CD4-positive, alpha-beta memory T cell (primary cell): ENCODE results near the gene KHDC4. TPM values are rescaled to one million over a fixed set of nuclear protein-coding genes. Genes with fewer than 3 reads are reported as not detected.

Experiments used
- CTCF ChIA-PET: fragments of 350-600 bp; sonication (Branson Sonifier 250); formaldehyde crosslinking; loops from one replicate; lab custom pipeline; 2021; ENCODE audit warnings: inconsistent platforms; ENCODE audit not compliant: partially characterized antibody; lab: Charles Lee
- POLR2A ChIA-PET: fragments of 350-600 bp; sonication (Branson Sonifier 250); formaldehyde crosslinking; loops from one replicate; lab custom pipeline; 2021; ENCODE audit not compliant: partially characterized antibody; lab: Charles Lee
- DNase-seq, 5 donors: peaks; one replicate each; pipeline versions ENCODE4 v3.0.0 to v3.0.0-alpha.2; 2020 to 2022; ENCODE audit warnings: mixed read lengths in 1 of 5
- H3K27ac ChIP-seq: one replicate; pipeline ENCODE4 v1.7.0; 2013; ENCODE audit warnings: low read depth, low read length
- H3K27me3 ChIP-seq: 2 replicates; pipeline ENCODE4 v1.7.0; 2013; ENCODE audit warnings: mild to moderate bottlenecking, low read length, moderate library complexity; ENCODE audit not compliant: insufficient read depth
- H3K36me3 ChIP-seq: 2 replicates; pipeline ENCODE4 v1.7.0; 2013; ENCODE audit warnings: mild to moderate bottlenecking, low read length, moderate library complexity; ENCODE audit not compliant: insufficient read depth
- H3K4me1 ChIP-seq: 2 replicates; pipeline ENCODE4 v1.7.0; 2013; ENCODE audit warnings: mild to moderate bottlenecking, low read length, moderate library complexity; ENCODE audit not compliant: insufficient read depth
- H3K4me3 ChIP-seq, 2 donors: one replicate each; pipeline ENCODE4 v1.7.0; 2013; ENCODE audit warnings: low read length in 2 of 2, mild to moderate bottlenecking in 1 of 2
- H3K9me3 ChIP-seq, 2 donors: one replicate each; pipeline ENCODE4 v1.7.0; 2013; ENCODE audit warnings: low read length in 2 of 2, control low read depth in 1 of 2; ENCODE audit not compliant: control insufficient read depth in 1 of 2
- H3K27ac Mint-ChIP-seq, 7 donors: one replicate each; pipeline ENCODE4 v1.8.0; 2020 to 2021; ENCODE audit warnings: mixed read lengths in 7 of 7, mild to moderate bottlenecking in 6 of 7, inconsistent platforms in 3 of 7, moderate library complexity in 3 of 7
- H3K27me3 Mint-ChIP-seq, 2 donors: one replicate each; pipeline ENCODE4 v1.8.0; 2020 to 2021; ENCODE audit warnings: mixed read lengths in 2 of 2
- H3K36me3 Mint-ChIP-seq, 2 donors: one replicate each; pipeline ENCODE4 v1.8.0; 2020 to 2021; ENCODE audit warnings: mixed read lengths in 2 of 2, inconsistent platforms in 1 of 2, mild to moderate bottlenecking in 1 of 2
- H3K4me1 Mint-ChIP-seq, 4 donors: one replicate each; pipeline ENCODE4 v1.8.0; 2020 to 2021; ENCODE audit warnings: mixed read lengths in 4 of 4, mild to moderate bottlenecking in 1 of 4
- H3K4me3 Mint-ChIP-seq, 8 donors: one replicate each; pipeline ENCODE4 v1.8.0; 2020 to 2021; ENCODE audit warnings: mixed read lengths in 8 of 8, mild to moderate bottlenecking in 7 of 8, moderate library complexity in 6 of 8, inconsistent platforms in 3 of 8
- H3K9me3 Mint-ChIP-seq, 8 donors: one replicate each; pipeline ENCODE4 v1.8.0; 2020 to 2021; ENCODE audit warnings: mixed read lengths in 8 of 8, mild to moderate bottlenecking in 5 of 8, inconsistent platforms in 3 of 8, moderate library complexity in 1 of 8
- intact Hi-C: fragments of 100-400 bp; cut with micrococcal nuclease; formaldehyde crosslinking; loops from one replicate; pipeline ENCODE4 v1.15.1; 2023
- polyA plus RNA-seq, 2 donors: library from polyadenylated mRNA; unstranded; fragments of 300-500 nt; fragmentation: Illumina TruSeq; gene quantifications; one replicate each; pipeline ENCODE4 v1.2.3, GENCODE V29; 2021
- total RNA-seq, 2 experiments: library from RNA; stranded (reverse); gene quantifications; one replicate each; pipeline ENCODE4 v1.2.3, GENCODE V29; 2021

KHDC4 gene
- total and polyA plus RNA-seq, 4 experiments from 2014 or later = 5.5 to 134 (median 68.2) TPM

DNA sequence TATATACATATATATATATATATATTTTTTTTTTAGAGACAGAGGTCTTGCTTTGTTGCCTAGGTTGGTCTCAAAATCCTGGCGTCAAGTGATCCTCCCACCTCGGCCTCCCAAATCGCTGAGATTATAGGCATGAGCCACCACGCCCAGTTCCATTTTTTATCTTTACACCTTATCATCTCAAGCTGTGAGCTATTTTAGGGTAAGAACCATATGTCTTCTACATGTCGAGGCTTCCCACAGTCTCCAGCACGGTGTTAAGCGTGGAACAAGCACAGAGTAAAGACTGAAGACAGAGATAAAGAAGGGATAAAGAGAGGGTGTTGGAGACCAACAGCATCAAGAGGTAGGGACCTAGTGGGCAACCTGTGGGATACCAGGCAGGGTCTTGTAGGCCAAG, 30.0 kb upstream of the KHDC4 start:
- H3K4me3 Mint-ChIP-seq = no peak overlapping the region
- peaks cover 60 to 85% of the 10 kb centered on the region in 2 donors for H3K36me3 Mint-ChIP-seq
- POLR2A ChIA-PET = interaction anchor here (1.8 to 12.2 kb wide), 2 partner anchors 14 to 18 kb away, joined by 4 to 199 read pairs; partner anchors contain the start of gene ARHGEF2
- peaks cover 23 to 55% (median 38%) of the 10 kb centered on the region in 4 donors for H3K4me1 Mint-ChIP-seq
- Histone ChIP-seq H3K4me1 (peaks cover 42% of the 10 kb centered on the region), H3K36me3 (peaks cover 82% of the 10 kb centered on the region), H3K4me3 (no peak overlapping the region), H3K27ac (no peak overlapping the region), H3K9me3 (no peaks in the 10 kb centered on the region), H3K27me3 (no peaks in the 10 kb centered on the region)
- H3K27me3 Mint-ChIP-seq = no peaks in the 10 kb centered on the region
- DNase-seq = no peak
- H3K9me3 Mint-ChIP-seq = no peaks in the 10 kb centered on the region
- intact Hi-C loops = no loop called here
- CTCF ChIA-PET = interaction anchor here (1.1 kb wide), 1 partner anchor 17 kb away, joined by 3 read pairs; no protein-coding TSS in a partner anchor
- peak overlapping the region in 3 of 7 donors; percentile 70 to 87 (median 79) for H3K27ac Mint-ChIP-seq

DNA sequence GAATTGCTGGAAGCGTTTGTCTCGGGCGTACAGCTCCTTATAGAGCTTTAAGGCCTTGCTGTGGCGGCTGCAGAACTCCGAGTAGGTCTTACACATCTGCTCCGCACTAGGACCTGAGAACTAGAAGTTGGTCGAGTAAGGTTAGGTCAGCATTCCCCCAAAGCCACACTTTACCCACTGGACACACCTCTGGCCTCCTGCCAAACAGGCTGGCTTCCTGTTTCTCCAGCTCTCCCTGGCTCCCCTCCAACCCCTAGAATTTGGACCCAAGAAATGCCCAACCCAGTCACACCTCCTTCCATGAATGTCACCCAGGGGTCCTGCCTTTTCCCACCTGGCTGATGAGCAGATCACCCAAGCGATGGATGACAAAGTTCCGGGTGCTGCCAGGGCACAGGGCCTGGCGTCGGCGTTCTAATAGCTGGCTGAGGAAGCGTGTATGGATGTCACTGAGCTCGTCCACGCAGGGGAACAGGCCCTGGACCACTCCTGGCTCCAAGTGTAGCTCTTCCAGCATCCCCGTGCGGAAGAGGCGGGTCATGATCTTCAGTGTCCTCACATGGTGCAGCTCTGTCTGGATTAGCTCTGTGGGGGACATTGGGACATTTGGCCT, 28.5 kb upstream of the KHDC4 start:
- no peak for DNase-seq
- intact Hi-C loops = no loop called here
- H3K4me1 ChIP-seq = peaks cover 27% of the 10 kb centered on the region
- no peaks in the 10 kb centered on the region for H3K27me3 Mint-ChIP-seq
- H3K36me3 Mint-ChIP-seq = peaks cover 53 to 80% of the 10 kb centered on the region in 2 donors
- H3K4me3 ChIP-seq = no peak overlapping the region
- no peaks in the 10 kb centered on the region for H3K27me3 ChIP-seq
- ChIA-PET CTCF (interaction anchor here (1.2 to 1.5 kb wide), 3 partner anchors 15 to 26 kb away, joined by 3 to 5 read pairs (median 4); no protein-coding TSS in a partner anchor), POLR2A (interaction anchor here (1.0 to 12.2 kb wide), 5 partner anchors 10 to 28 kb away, joined by 3 to 199 read pairs (median 3); partner anchors contain the start of gene ARHGEF2)
- H3K4me3 Mint-ChIP-seq = no peak overlapping the region
- no peaks in the 10 kb centered on the region for H3K9me3 ChIP-seq
- no peak overlapping the region for H3K27ac ChIP-seq
- H3K4me1 Mint-ChIP-seq = peaks cover 13 to 40% (median 24%) of the 10 kb centered on the region in 4 donors
- peaks cover 81% of the 10 kb centered on the region for H3K36me3 ChIP-seq
- peak overlapping the region in 5 of 7 donors; percentile 30 to 77 (median 68) for H3K27ac Mint-ChIP-seq
- H3K9me3 Mint-ChIP-seq = no peaks in the 10 kb centered on the region

DNA sequence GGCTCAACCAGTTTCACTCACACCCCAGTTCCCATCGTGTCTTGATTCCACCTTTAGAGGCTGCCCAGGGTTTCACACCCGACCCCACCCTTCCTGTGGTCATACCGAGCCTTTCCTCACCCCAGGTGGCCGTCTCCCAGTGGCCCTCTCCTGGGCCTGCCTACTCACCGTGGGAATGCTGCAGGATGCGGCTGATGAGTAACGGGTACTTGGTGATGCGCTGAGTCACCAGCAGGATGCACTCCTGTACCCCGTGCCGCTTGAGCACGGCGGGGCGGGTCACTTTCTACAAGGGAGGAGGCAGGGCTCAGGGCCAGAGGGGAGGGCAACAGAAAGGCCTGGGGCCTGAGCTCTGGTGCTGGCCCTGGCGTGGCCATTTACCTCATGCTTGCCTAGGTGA, 27.7 kb upstream of the KHDC4 start:
- peak overlapping the region in 6 of 7 donors; percentile 57 to 78 (median 76) for H3K27ac Mint-ChIP-seq
- ChIA-PET CTCF (interaction anchor here (1.3 to 2.5 kb wide), 2 partner anchors 22 to 27 kb away, joined by 5 to 13 read pairs; no protein-coding TSS in a partner anchor), POLR2A (interaction anchor here (12.2 kb wide), 1 partner anchor 16 kb away, joined by 199 read pairs; the partner anchor contains the start of gene ARHGEF2)
- H3K4me3 Mint-ChIP-seq = no peak overlapping the region
- H3K27me3 Mint-ChIP-seq = no peaks in the 10 kb centered on the region
- no peak for DNase-seq
- H3K36me3 ChIP-seq = peaks cover 81% of the 10 kb centered on the region
- peaks cover 19% of the 10 kb centered on the region for H3K4me1 ChIP-seq
- intact Hi-C loops = no loop called here
- peaks cover 9 to 33% (median 17%) of the 10 kb centered on the region in 4 donors for H3K4me1 Mint-ChIP-seq
- H3K4me3 ChIP-seq = no peak overlapping the region
- H3K27me3 ChIP-seq = no peaks in the 10 kb centered on the region
- H3K9me3 ChIP-seq = no peaks in the 10 kb centered on the region
- H3K9me3 Mint-ChIP-seq = no peaks in the 10 kb centered on the region
- H3K36me3 Mint-ChIP-seq = peaks cover 57 to 81% of the 10 kb centered on the region in 2 donors
- H3K27ac ChIP-seq = peak overlapping the region; percentile 38

DNA sequence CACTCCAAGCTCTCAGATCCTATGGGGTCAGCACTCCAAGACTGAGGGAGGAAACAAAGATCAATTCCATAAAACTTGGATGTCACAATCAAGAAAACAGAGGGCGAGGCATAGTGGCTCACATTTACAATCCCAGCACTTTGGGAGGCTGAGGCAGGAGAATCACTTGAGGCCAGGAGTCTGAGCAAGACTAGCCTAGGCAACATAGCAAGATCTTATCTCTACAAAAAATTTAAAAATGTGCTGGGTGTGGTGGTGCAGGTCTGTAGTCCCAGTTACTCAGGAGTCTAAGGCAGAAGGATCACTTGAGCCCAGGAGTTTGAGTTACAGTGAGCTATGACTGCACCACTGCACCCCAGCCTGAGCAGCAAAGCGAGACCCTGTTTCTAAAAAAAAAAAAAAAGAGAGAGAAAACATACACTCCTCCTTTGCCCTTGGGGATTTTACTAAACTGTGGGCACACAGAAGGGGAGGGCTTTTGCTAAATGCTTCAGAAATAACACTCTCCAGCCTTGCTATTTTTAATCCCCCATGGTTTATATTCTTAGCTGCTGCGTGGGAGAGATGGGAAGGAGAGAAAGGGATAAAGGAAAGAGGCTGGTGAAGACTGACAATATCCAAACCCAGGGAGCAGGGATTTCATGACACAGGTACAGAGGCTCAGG, 26.0 kb upstream of the KHDC4 start:
- H3K27ac ChIP-seq = peak overlapping the region; percentile 27
- CTCF ChIA-PET = interaction anchor here (1.2 to 2.5 kb wide), 3 partner anchors 17 to 29 kb away, joined by 3 to 13 read pairs (median 3); no protein-coding TSS in a partner anchor
- Mint-ChIP-seq H3K4me1 (peaks cover 4 to 22% (median 9%) of the 10 kb centered on the region in 4 donors), H3K36me3 (peaks cover 49 to 67% of the 10 kb centered on the region in 2 donors), H3K9me3 (no peaks in the 10 kb centered on the region), H3K4me3 (no peak overlapping the region), H3K27ac (peak overlapping the region in 6 of 7 donors; percentile 39 to 85 (median 69)), H3K27me3 (no peaks in the 10 kb centered on the region)
- intact Hi-C loops = no loop called here
- H3K4me1 ChIP-seq = peaks cover 11% of the 10 kb centered on the region
- peaks cover 67% of the 10 kb centered on the region for H3K36me3 ChIP-seq
- no peaks in the 10 kb centered on the region for H3K9me3 ChIP-seq
- POLR2A ChIA-PET = interaction anchor here (1.6 to 12.2 kb wide), 2 partner anchors 15 to 18 kb away, joined by 7 to 199 read pairs; partner anchors contain the start of gene ARHGEF2
- no peak for DNase-seq
- no peak overlapping the region for H3K4me3 ChIP-seq
- H3K27me3 ChIP-seq = no peaks in the 10 kb centered on the region

DNA sequence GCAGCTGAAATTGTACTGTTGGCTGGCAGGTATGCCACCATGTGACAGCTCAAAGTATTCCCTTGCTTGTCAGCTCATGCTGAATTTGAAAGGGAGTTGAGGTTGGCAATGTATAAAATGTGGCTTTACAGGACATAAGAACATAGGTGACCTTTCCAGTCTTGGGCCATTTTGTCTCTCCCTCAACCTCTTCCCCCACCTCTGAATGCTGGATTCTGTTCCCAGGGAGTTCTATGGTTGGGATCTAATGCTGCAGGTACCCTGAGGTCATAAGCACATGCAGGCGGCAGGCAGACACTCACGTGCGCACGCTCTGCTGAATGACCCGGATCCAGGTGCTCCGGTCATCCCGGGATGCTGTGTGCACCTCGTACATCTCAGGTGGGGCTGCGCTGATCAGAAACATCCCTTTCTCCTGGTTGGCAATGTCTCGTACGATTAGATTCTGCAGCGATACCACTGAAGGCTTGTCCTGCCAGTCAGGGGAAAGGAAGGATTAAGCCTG, 23.2 kb upstream of the KHDC4 start:
- peaks cover 4 to 12% (median 8%) of the 10 kb centered on the region in 4 donors for H3K4me1 Mint-ChIP-seq
- H3K36me3 Mint-ChIP-seq = peaks cover 51 to 71% of the 10 kb centered on the region in 2 donors
- Histone ChIP-seq H3K4me3 (no peak overlapping the region), H3K27ac (no peak overlapping the region), H3K27me3 (no peaks in the 10 kb centered on the region), H3K4me1 (peaks cover 5% of the 10 kb centered on the region), H3K9me3 (no peaks in the 10 kb centered on the region), H3K36me3 (peaks cover 73% of the 10 kb centered on the region)
- ChIA-PET POLR2A (interaction anchor here (1.3 to 2.4 kb wide), 4 partner anchors 8 to 23 kb away, joined by 3 to 12 read pairs (median 6); no protein-coding TSS in a partner anchor), CTCF (interaction anchor here (1.4 to 1.8 kb wide), 3 partner anchors 10 to 32 kb away, joined by 3 to 6 read pairs (median 3); no protein-coding TSS in a partner anchor)
- intact Hi-C loops = no loop called here
- peak overlapping the region in 3 of 7 donors; percentile 1 to 72 (median 29) for H3K27ac Mint-ChIP-seq
- H3K27me3 Mint-ChIP-seq = no peaks in the 10 kb centered on the region
- H3K4me3 Mint-ChIP-seq = no peak overlapping the region
- no peaks in the 10 kb centered on the region for H3K9me3 Mint-ChIP-seq
- DNase-seq = no peak

DNA sequence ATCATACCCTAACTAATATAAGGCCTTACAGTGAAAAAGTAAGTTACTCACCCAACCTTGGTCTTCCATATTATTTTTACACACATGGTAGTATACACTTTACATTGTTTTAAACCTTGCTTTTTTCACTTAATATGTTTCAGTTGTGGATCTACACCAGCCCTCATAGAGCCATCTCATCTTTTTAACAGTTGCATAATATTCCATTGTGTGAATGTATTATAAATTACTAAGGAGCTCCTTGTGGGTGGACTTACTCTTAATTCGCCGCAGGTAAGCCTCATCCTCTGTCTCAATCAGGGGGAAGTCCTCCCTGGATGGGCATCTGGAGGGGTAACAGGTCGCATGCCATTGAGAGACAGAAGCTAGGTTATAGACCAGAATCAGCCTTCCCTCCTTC, 20.4 kb upstream of the KHDC4 start:
- Mint-ChIP-seq H3K27me3 (no peaks in the 10 kb centered on the region), H3K36me3 (peaks cover 48 to 64% of the 10 kb centered on the region in 2 donors), H3K27ac (peak overlapping the region in 2 of 7 donors; percentile 4 to 18), H3K9me3 (no peaks in the 10 kb centered on the region), H3K4me3 (no peak overlapping the region), H3K4me1 (peaks cover 0 to 1% (median 0%) of the 10 kb centered on the region in 4 donors)
- Histone ChIP-seq H3K4me1 (no peaks in the 10 kb centered on the region), H3K9me3 (no peaks in the 10 kb centered on the region), H3K36me3 (peaks cover 74% of the 10 kb centered on the region), H3K27ac (no peak overlapping the region), H3K4me3 (no peak overlapping the region), H3K27me3 (no peaks in the 10 kb centered on the region)
- ChIA-PET POLR2A (interaction anchor here (0.7 to 1.5 kb wide), 3 partner anchors 13 to 24 kb away, joined by 3 to 9 read pairs (median 4); partner anchors contain the start of gene ARHGEF2), CTCF (interaction anchor here (1.6 kb wide), 1 partner anchor 35 kb away, joined by 5 read pairs; no protein-coding TSS in a partner anchor)
- no peak for DNase-seq
- intact Hi-C loops = no loop called here
